HG02678 (cell line): Measurements from ENCODE around the gene IL24.
"Not testable (repeated sequence)": the region's sequence is repeated elsewhere in the genome, so short reads cannot be mapped to it uniquely, and the experiment has no call there.

ENCODE experiments used
- ATAC-seq: cut with Tn5 transposase; IDR thresholded peaks from one replicate; pipeline ENCODE4 v1.9.1; 2021; ENCODE audit warnings: mild to moderate bottlenecking, moderate library complexity; ENCODE audit not compliant: unreplicated experiment

Gene IL24

GRCh38 chr1:206897175-206897574 is at the start of gene IL24:
Gene IL24 (plus strand): TSS chr1:206897443. CDS start chr1:206897833, 390 bp downstream.
- no peak for ATAC-seq

GRCh38 chr1:206847946-206848345 is 49.3 kb upstream of the IL24 start:
- no peak for ATAC-seq

- ATAC-seq, result no peak
Observed at GRCh38 chr1:206850401-206850800, 46.8 kb upstream of the IL24 start.

- ATAC-seq, result no peak
Observed at GRCh38 chr1:206851341-206852010, 45.8 kb upstream of the IL24 start.

- not testable (repeated sequence) for ATAC-seq
Observed at GRCh38 chr1:206852662-206853061, 44.6 kb upstream of the IL24 start.

GRCh38 chr1:206853696-206854095 is 43.5 kb upstream of the IL24 start:
- ATAC-seq, result not testable (repeated sequence)

- no peak for ATAC-seq
Observed at GRCh38 chr1:206854401-206855129, 42.7 kb upstream of the IL24 start.

- no peak for ATAC-seq
Observed at GRCh38 chr1:206855859-206856258, 41.4 kb upstream of the IL24 start.

GRCh38 chr1:206856674-206857464 is 40.4 kb upstream of the IL24 start:
- no peak for ATAC-seq

GRCh38 chr1:206859082-206859521 is 38.1 kb upstream of the IL24 start:
- no peak for ATAC-seq

- no peak for ATAC-seq
Observed at GRCh38 chr1:206860165-206860564, 37.1 kb upstream of the IL24 start.

GRCh38 chr1:206863266-206863665 is 34.0 kb upstream of the IL24 start:
- ATAC-seq, result no peak

GRCh38 chr1:206864939-206865671 is 32.1 kb upstream of the IL24 start, which contains the start of gene IL20:
Gene IL20 (plus strand): TSS chr1:206865623. CDS start chr1:206865853, 230 bp downstream.
- ATAC-seq, result no peak

GRCh38 chr1:206866062-206866461 is 31.2 kb upstream of the IL24 start:
- no peak for ATAC-seq

GRCh38 chr1:206867239-206867638 is 30.0 kb upstream of the IL24 start:
- ATAC-seq, result no peak

GRCh38 chr1:206867716-206868115 is 29.5 kb upstream of the IL24 start:
- no peak for ATAC-seq

GRCh38 chr1:206868264-206868663 is 29.0 kb upstream of the IL24 start:
- ATAC-seq, result no peak

GRCh38 chr1:206872139-206872538 is 25.1 kb upstream of the IL24 start:
- ATAC-seq, result no peak

- no peak for ATAC-seq
Observed at GRCh38 chr1:206873603-206874188, 23.5 kb upstream of the IL24 start.

- no peak for ATAC-seq
Observed at GRCh38 chr1:206875752-206876377, 21.4 kb upstream of the IL24 start.
